HCT116 (cell line): Measurements from ENCODE around the gene PTGR2. TPM values are rescaled to one million over a fixed set of nuclear protein-coding genes. Genes with fewer than 3 reads are reported as not detected.

Experiments used
- ATAC-seq: fragments of 200-7000 bp; cut with Tn5 transposase; 2 replicates; pipeline ENCODE4 v1.9.1; 2020; ENCODE audit warnings: mild to moderate bottlenecking, moderate library complexity
- BruUV-seq: library from RNA; stranded (reverse); fragments of 400-500 nt; replicated peaks from 2 replicates; lab custom pipeline; 2021; lab: Mats Ljungman, UMichigan
- CTCF ChIA-PET: fragments of 300-600 bp; sonication (Branson Sonifier 250); formaldehyde crosslinking; loops from one replicate; lab custom pipeline; 2021; ENCODE audit warnings: antibody characterized with exemption; lab: Charles Lee
- POLR2A ChIA-PET: fragments of 300-600, 350-600 bp; sonication (Branson Sonifier 250); formaldehyde crosslinking; loops from one replicate; lab custom pipeline; 2021; ENCODE audit warnings: antibody characterized with exemption; lab: Charles Lee
- RAD21 ChIA-PET, 2 experiments: fragments of 300-600 bp; sonication (Branson Sonifier 250); formaldehyde crosslinking; loops; one replicate each; lab custom pipeline; 2023; ENCODE audit warnings: low total read pairs in 2 of 2; ENCODE audit not compliant: uncharacterized antibody in 2 of 2, unreplicated experiment in 2 of 2, low non-redundant PET in 1 of 2; lab: Charles Lee
- DNase-seq: peaks from one replicate; pipeline ENCODE4 v3.0.0-alpha.2; 2010; ENCODE audit warnings: low read depth, low spot score
- H2AFZ ChIP-seq: fragments of 200-600 bp; shearing (Covaris generic), sonication (generic); 2 replicates; pipeline ENCODE4 v1.6.1; 2017; ENCODE audit warnings: low read depth, mixed run types, mixed read lengths, antibody characterized with exemption, low read length; ENCODE audit not compliant: poor library complexity, severe bottlenecking
- H3K27ac ChIP-seq: 2 replicates; pipeline ENCODE4 v1.5.1; 2012; ENCODE audit warnings: low read depth, low read length
- H3K27me3 ChIP-seq: fragments of 200-600 bp; sonication (generic); 2 replicates; pipeline ENCODE4 v1.6.1; 2016; ENCODE audit warnings: mixed run types, low read length, mixed read lengths; ENCODE audit not compliant: insufficient read depth
- H3K36me3 ChIP-seq, 2 experiments: fragments of 200-500 bp in 1 of 2; fragments of 200-600 bp in 1 of 2; sonication (Bioruptor generic) in 1 of 2; sonication (generic) in 1 of 2; 2 replicates each; pipeline versions ENCODE4 v1.5.1 to v1.6.1; 2014 to 2016; ENCODE audit warnings: low read length in 2 of 2, inconsistent platforms in 1 of 2, mixed read lengths in 1 of 2, mixed run types in 1 of 2; ENCODE audit not compliant: insufficient read depth in 2 of 2, control insufficient read depth in 1 of 2
- H3K4me1 ChIP-seq, 2 experiments: fragments of 200-600 bp in 1 of 2; sonication (generic) in 1 of 2; 2 replicates each; pipeline versions ENCODE4 v1.5.1 to v1.6.1; 2012 to 2017; ENCODE audit warnings: low read length in 2 of 2, inconsistent platforms in 1 of 2, mild to moderate bottlenecking in 1 of 2, mixed read lengths in 1 of 2, mixed run types in 1 of 2, moderate library complexity in 1 of 2; ENCODE audit not compliant: insufficient read depth in 2 of 2, control insufficient read depth in 1 of 2
- H3K4me2 ChIP-seq: fragments of 200-600 bp; sonication (generic); 2 replicates; pipeline ENCODE4 v1.6.1; 2017; ENCODE audit warnings: mixed run types, low read length, mixed read lengths
- H3K4me3 ChIP-seq, 2 experiments: fragments of 200-600 bp in 1 of 2; sonication (generic) in 1 of 2; replicated peaks in 1 of 2; 2 replicates each; pipeline ENCODE4 v1.5.1; 2011 to 2016; ENCODE audit warnings: low read length in 2 of 2, control low read depth in 1 of 2, low read depth in 1 of 2, mild to moderate bottlenecking in 1 of 2, mixed read lengths in 1 of 2, mixed run types in 1 of 2
- H3K79me2 ChIP-seq: fragments of 200-600 bp; sonication (generic); 2 replicates; pipeline ENCODE4 v1.6.1; 2017; ENCODE audit warnings: mild to moderate bottlenecking, mixed run types, low read length, moderate library complexity, mixed read lengths; ENCODE audit not compliant: insufficient read depth
- H3K9ac ChIP-seq: fragments of 200-600 bp; sonication (generic); 2 replicates; pipeline ENCODE4 v1.6.1; 2016; ENCODE audit warnings: low read length, mixed read lengths
- H3K9me2 ChIP-seq: fragments of 200-600 bp; sonication (generic), shearing (Covaris generic); 2 replicates; pipeline ENCODE4 v1.6.1; 2017; ENCODE audit warnings: mixed run types, mild to moderate bottlenecking, moderate library complexity; ENCODE audit not compliant: insufficient read depth
- H3K9me3 ChIP-seq, 2 experiments: fragments of 200-500 bp in 1 of 2; fragments of 200-600 bp in 1 of 2; sonication (Bioruptor generic) in 1 of 2; sonication (generic) in 1 of 2; 2 replicates each; pipeline ENCODE4 v1.6.1; 2014 to 2017; ENCODE audit warnings: low read length in 2 of 2, mixed read lengths in 2 of 2, inconsistent platforms in 1 of 2, low read depth in 1 of 2, mild to moderate bottlenecking in 1 of 2, mixed run types in 1 of 2, moderate library complexity in 1 of 2; ENCODE audit not compliant: control insufficient read depth in 1 of 2, insufficient read depth in 1 of 2
- H4K20me1 ChIP-seq: fragments of 200-600 bp; sonication (generic), shearing (Covaris generic); 2 replicates; pipeline ENCODE4 v1.6.1; 2017; ENCODE audit warnings: mixed run types, mild to moderate bottlenecking, moderate library complexity; ENCODE audit not compliant: insufficient read depth
- CBX3 ChIP-seq: IDR thresholded peaks from 2 replicates; pipeline ENCODE4 v1.6.1; 2012; ENCODE audit warnings: low read depth
- EZH2 ChIP-seq: fragments of 200-600 bp; sonication (generic); IDR thresholded peaks from 2 replicates; pipeline ENCODE4 v1.6.1; 2017; ENCODE audit warnings: antibody characterized with exemption, mixed run types
- JUND ChIP-seq: IDR thresholded peaks from 2 replicates; pipeline ENCODE4 v1.6.1; 2012
- SIN3A ChIP-seq: IDR thresholded peaks from 2 replicates; pipeline ENCODE4 v1.6.1; 2012; ENCODE audit warnings: low read depth
- ZBTB33 ChIP-seq: IDR thresholded peaks from 2 replicates; pipeline ENCODE4 v1.6.1; 2011; ENCODE audit warnings: mild to moderate bottlenecking, low read length, moderate library complexity; ENCODE audit not compliant: insufficient replicate concordance; ENCODE audit errors: extremely low read depth
- intact Hi-C: fragments of 100-400 bp; cut with micrococcal nuclease; formaldehyde crosslinking; loops from 2 replicates; pipeline ENCODE4 v1.10.0; 2022
- total RNA-seq: library from RNA; stranded (reverse); gene quantifications from one replicate; pipeline ENCODE4 v1.2.1, GENCODE V29; 2021; ENCODE audit not compliant: unreplicated experiment

The PTGR2 gene
- total RNA-seq, 1 experiment from 2014 or later, result 22.1 TPM

GRCh38 chr14:73903028-73903427 is 51.4 kb downstream of the PTGR2 start:
- Histone ChIP-seq H3K9me3 (no peaks in the 10 kb centered on the region), H3K4me1 (no peaks in the 10 kb centered on the region), H3K36me3 (peaks cover 44 to 46% of the 10 kb centered on the region in 2 experiments), H3K4me3 (no peak overlapping the region), H3K27ac (no peak overlapping the region), H3K27me3 (no peaks in the 10 kb centered on the region), H3K4me2 (no peak overlapping the region), H4K20me1 (peaks cover 7% of the 10 kb centered on the region; the same call in 1 of the 2 replicates), H2AFZ (no peak overlapping the region)
- ATAC-seq, result no peak
- intact Hi-C loops, result no loop called here
- ChIA-PET CTCF (no interaction called here), POLR2A (no interaction called here), RAD21 (no interaction called here)
- DNase-seq, result no peak
- no TSS peak for BruUV-seq
- TF ChIP-seq CBX3 (no peak), ZBTB33 (no peak), SIN3A (no peak), JUND (no peak)
- TF ChIP-seq, all 23 proteins: peak for 0
- no peaks in the 10 kb centered on the region for H3K9me2 ChIP-seq
- peaks cover 12% of the 10 kb centered on the region for H3K79me2 ChIP-seq
- no peak overlapping the region for H3K9ac ChIP-seq

DNA sequence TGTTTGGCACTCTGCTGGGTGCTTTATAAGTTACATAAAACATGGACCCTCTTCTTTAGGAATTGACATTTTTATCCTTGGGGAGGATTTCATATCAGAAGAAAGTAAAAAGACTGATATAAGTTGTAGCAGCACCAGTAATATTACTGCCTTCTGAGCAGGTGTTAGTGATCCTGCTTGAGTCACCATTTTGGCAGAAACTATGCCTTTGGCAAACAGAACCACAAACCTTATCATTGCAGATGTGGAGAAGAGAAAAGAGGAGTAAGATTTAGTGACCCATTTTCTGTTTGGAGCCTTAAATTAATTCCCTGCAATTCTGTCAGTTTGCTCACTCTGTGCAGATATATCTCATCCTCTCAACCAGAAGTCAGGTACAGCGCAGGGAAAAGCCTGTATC is 58.0 kb downstream of the PTGR2 start:
- Histone ChIP-seq H3K79me2 (peaks cover 18% of the 10 kb centered on the region), H3K4me1 (no peaks in the 10 kb centered on the region), H4K20me1 (no peaks in the 10 kb centered on the region), H3K27ac (no peak overlapping the region)
- POLR2A ChIA-PET, result no interaction called here
- DNase-seq (no peak), ATAC-seq (no peak)
- TF ChIP-seq EZH2, result no peak
- TF ChIP-seq, all 23 proteins: peak for 0
- no peak overlapping the region for H3K4me2 ChIP-seq
- H3K9me2 ChIP-seq, result no peaks in the 10 kb centered on the region
- BruUV-seq, result no TSS peak
- H3K9me3 ChIP-seq, result no peaks in the 10 kb centered on the region; a peak in 1 of 4 replicates
- intact Hi-C loops, result no loop called here
- peaks cover 43 to 53% of the 10 kb centered on the region in 2 experiments for H3K36me3 ChIP-seq
- no peaks in the 10 kb centered on the region for H3K27me3 ChIP-seq
- no peak overlapping the region for H3K9ac ChIP-seq
- CTCF ChIA-PET, result no interaction called here
- H2AFZ ChIP-seq, result no peak overlapping the region
- RAD21 ChIA-PET, result no interaction called here
- no peak overlapping the region for H3K4me3 ChIP-seq
